HEK293T (cell line): ENCODE measurements around the gene SSRP1.

Experiments
- CTCF ChIA-PET: fragments of 350-600 bp; formaldehyde crosslinking; extraction: SDS; loops from one replicate; lab custom pipeline; 2021; ENCODE audit warnings: antibody characterized with exemption, inconsistent platforms; lab: Yijun Ruan, JAX
- POLR2A ChIA-PET: fragments of 350-600 bp; formaldehyde crosslinking; extraction: SDS; loops from one replicate; lab custom pipeline; 2020; ENCODE audit warnings: antibody characterized with exemption, inconsistent platforms; lab: Yijun Ruan, JAX
- DNase-seq: peaks from one replicate; pipeline ENCODE4 v3.0.0; 2012; ENCODE audit warnings: mixed read lengths; ENCODE audit errors: extremely low spot score
- ARNT ChIP-seq: fragments of 450-650 bp; IDR thresholded peaks from 2 replicates; pipeline ENCODE4 v1.6.1; 2017; ENCODE audit warnings: mild to moderate bottlenecking
- BHLHE40 ChIP-seq: fragments of 450-650 bp; IDR thresholded peaks from 2 replicates; pipeline ENCODE4 v1.6.1; 2016; ENCODE audit warnings: mild to moderate bottlenecking, moderate library complexity, borderline replicate concordance
- CTBP1 ChIP-seq: fragments of 450-650 bp; IDR thresholded peaks from 2 replicates; pipeline ENCODE4 v1.6.1; 2016; ENCODE audit warnings: borderline replicate concordance
- ELF4 ChIP-seq: fragments of 450-650 bp; IDR thresholded peaks from 2 replicates; pipeline ENCODE4 v1.6.1; 2017; ENCODE audit warnings: antibody characterized with exemption
- FOXA1 ChIP-seq: fragments of 450-650 bp; IDR thresholded peaks from 2 replicates; pipeline ENCODE4 v1.6.1; 2016; ENCODE audit warnings: mild to moderate bottlenecking
- FOXK2 ChIP-seq: fragments of 450-650 bp; IDR thresholded peaks from 2 replicates; pipeline ENCODE4 v1.6.1; 2016; ENCODE audit warnings: mild to moderate bottlenecking
- FOXM1 ChIP-seq: fragments of 450-650 bp; IDR thresholded peaks from 2 replicates; pipeline ENCODE4 v1.6.1; 2017; ENCODE audit warnings: mild to moderate bottlenecking, borderline replicate concordance
- HDGF ChIP-seq: fragments of 450-650 bp; IDR thresholded peaks from 2 replicates; pipeline ENCODE4 v1.6.1; 2017; ENCODE audit warnings: antibody characterized with exemption, borderline replicate concordance
- L3MBTL2 ChIP-seq: fragments of 450-650 bp; conservative IDR thresholded peaks from 2 replicates; pipeline ENCODE4 v1.6.1; 2016; ENCODE audit warnings: mild to moderate bottlenecking
- LEF1 ChIP-seq: fragments of 450-650 bp; IDR thresholded peaks from 2 replicates; pipeline ENCODE4 v1.6.1; 2017; ENCODE audit warnings: mild to moderate bottlenecking, borderline replicate concordance
- NFRKB ChIP-seq: fragments of 450-650 bp; IDR thresholded peaks from 2 replicates; pipeline ENCODE4 v1.6.1; 2016; ENCODE audit warnings: mild to moderate bottlenecking, moderate library complexity
- PKNOX1 ChIP-seq: fragments of 450-650 bp; IDR thresholded peaks from 2 replicates; pipeline ENCODE4 v1.6.1; 2016
- SP1 ChIP-seq: fragments of 450-650 bp; IDR thresholded peaks from 2 replicates; pipeline ENCODE4 v1.6.1; 2017
- SUZ12 ChIP-seq: fragments of 450-650 bp; IDR thresholded peaks from 2 replicates; pipeline ENCODE4 v1.6.1; 2016; ENCODE audit warnings: mild to moderate bottlenecking
- TARDBP ChIP-seq: fragments of 450-650 bp; IDR thresholded peaks from 2 replicates; pipeline ENCODE4 v1.6.1; 2016
- ZNF384 ChIP-seq: fragments of 450-650 bp; IDR thresholded peaks from 2 replicates; pipeline ENCODE4 v1.6.1; 2016

The SSRP1 gene

GRCh38 chr11:57349491-57350274 is 14.0 kb upstream of the SSRP1 start:
- ChIA-PET CTCF (interaction anchor here (0.6 to 2.2 kb wide), 7 partner anchors 9 to 1184 kb away, joined by 3 to 14 read pairs (median 3); partner anchors contain the start of gene RTN4RL2), POLR2A (interaction anchor here (1.3 kb wide), 1 partner anchor 12 kb away, joined by 3 read pairs; the partner anchor contains the start of gene P2RX3)
- TF ChIP-seq L3MBTL2 (no peak), FOXK2 (no peak), NFRKB (no peak), ZNF384 (no peak)
- DNase-seq, result peak; percentile 81

- ChIA-PET POLR2A (interaction anchor here (1.0 to 1.3 kb wide), 2 partner anchors 11 to 13 kb away, joined by 3 to 4 read pairs; partner anchors contain the start of genes P2RX3 and SSRP1), CTCF (interaction anchor here (1.6 to 2.2 kb wide), 2 partner anchors 12 to 111 kb away, joined by 3 to 14 read pairs; partner anchors contain the start of gene RTN4RL2)
- no peak for TF ChIP-seq L3MBTL2
- TF ChIP-seq TARDBP, result no peak
- no peak for TF ChIP-seq FOXM1
- no peak for TF ChIP-seq PKNOX1
- no peak for TF ChIP-seq SP1
- no peak for TF ChIP-seq FOXK2
- no peak for TF ChIP-seq BHLHE40
- no peak for TF ChIP-seq ARNT
- TF ChIP-seq SUZ12, result no peak
- no peak for TF ChIP-seq FOXA1
- TF ChIP-seq HDGF, result no peak
- no peak for TF ChIP-seq NFRKB
- TF ChIP-seq CTBP1, result no peak
- no peak for TF ChIP-seq ZNF384
- no peak for TF ChIP-seq ELF4
- no peak for TF ChIP-seq LEF1
- DNase-seq, result no peak
These were observed 13.1 kb upstream of the SSRP1 start for GRCh38 chr11:57348636-57349313.

GRCh38 chr11:57348052-57348451 is 12.4 kb upstream of the SSRP1 start:
- ChIA-PET CTCF (interaction anchor here (0.9 to 1.6 kb wide), 2 partner anchors 13 to 112 kb away, joined by 3 to 4 read pairs; partner anchors contain the start of gene RTN4RL2), POLR2A (interaction anchor here (1.0 kb wide), 1 partner anchor 13 kb away, joined by 4 read pairs; the partner anchor contains the start of gene SSRP1)
- DNase-seq, result no peak
- TF ChIP-seq FOXM1 (no peak), BHLHE40 (no peak), FOXK2 (no peak), L3MBTL2 (no peak), PKNOX1 (no peak)

GRCh38 chr11:57347336-57347735 is 11.6 kb upstream of the SSRP1 start:
- ChIA-PET CTCF (interaction anchor here (0.9 kb wide), 1 partner anchor 14 kb away, joined by 4 read pairs; no protein-coding TSS in a partner anchor), POLR2A (no interaction called here)
- TF ChIP-seq ARNT (no peak), BHLHE40 (no peak), SUZ12 (no peak), FOXA1 (no peak), PKNOX1 (no peak), ZNF384 (no peak), LEF1 (no peak), ELF4 (no peak), FOXM1 (no peak), CTBP1 (no peak), L3MBTL2 (no peak)
- DNase-seq, result no peak

- TF ChIP-seq SUZ12 (no peak), L3MBTL2 (peak; percentile 81)
- ChIA-PET POLR2A (interaction anchor here (1.0 to 1.7 kb wide), 2 partner anchors 10 to 299 kb away, joined by 3 to 5 read pairs; partner anchors contain the start of gene SSRP1), CTCF (interaction anchor here (0.6 to 1.2 kb wide), 9 partner anchors 9 to 299 kb away, joined by 3 to 7 read pairs (median 4); no protein-coding TSS in a partner anchor)
- peak; percentile 77 for DNase-seq
These were observed 10.0 kb upstream of the SSRP1 start for GRCh38 chr11:57345555-57346211.
